HG02852 (cell line): Measurements from ENCODE around the gene CYP2S1.
"Not testable (repeated sequence)": the region's sequence is repeated elsewhere in the genome, so short reads cannot be mapped to it uniquely, and the experiment has no call there.

Experiments
- ATAC-seq: cut with Tn5 transposase; IDR thresholded peaks from one replicate; pipeline ENCODE4 v1.9.1; 2021; ENCODE audit warnings: mild to moderate bottlenecking, moderate library complexity; ENCODE audit not compliant: unreplicated experiment

CYP2S1 gene

GRCh38 chr19:41192574-41193429, at the start of gene CYP2S1:
TSS of gene CYP2S1 (plus strand) at chr19:41193219. CDS start at chr19:41193265, 46 bp downstream.
- no peak for ATAC-seq

- no peak for ATAC-seq
Measured at GRCh38 chr19:41144403-41144802, 48.6 kb upstream of the CYP2S1 start.

- no peak for ATAC-seq
Measured at GRCh38 chr19:41149831-41150230, 43.2 kb upstream of the CYP2S1 start.

GRCh38 chr19:41150986-41151385, 42.0 kb upstream of the CYP2S1 start:
- not testable (repeated sequence) for ATAC-seq

GRCh38 chr19:41154060-41154459, 39.0 kb upstream of the CYP2S1 start:
- no peak for ATAC-seq

- ATAC-seq: no peak
Measured at GRCh38 chr19:41156207-41156606, 36.8 kb upstream of the CYP2S1 start.

- ATAC-seq: no peak
Measured at GRCh38 chr19:41159881-41160280, 33.1 kb upstream of the CYP2S1 start.

- no peak for ATAC-seq
Measured at GRCh38 chr19:41161903-41162302, 31.1 kb upstream of the CYP2S1 start.

GRCh38 chr19:41166944-41167804, 25.8 kb upstream of the CYP2S1 start:
- no peak for ATAC-seq

- no peak for ATAC-seq
Measured at GRCh38 chr19:41172297-41173164, 20.5 kb upstream of the CYP2S1 start.

- ATAC-seq: no peak
Measured at GRCh38 chr19:41174297-41174928, 18.6 kb upstream of the CYP2S1 start.

GRCh38 chr19:41175801-41176777, 16.9 kb upstream of the CYP2S1 start:
- no peak for ATAC-seq

- ATAC-seq: not testable (repeated sequence)
Measured at GRCh38 chr19:41180173-41180572, 12.8 kb upstream of the CYP2S1 start.

- no peak for ATAC-seq
Measured at GRCh38 chr19:41186971-41187883, 5.8 kb upstream of the CYP2S1 start.

GRCh38 chr19:41187884-41188279, 5.1 kb upstream of the CYP2S1 start:
- ATAC-seq: no peak

- ATAC-seq: no peak
Measured at GRCh38 chr19:41189425-41190065, 3.5 kb upstream of the CYP2S1 start.

GRCh38 chr19:41193430-41194156, 574 bp downstream of the CYP2S1 start:
- no peak for ATAC-seq
